NCI-H146 treated with DMSO at 0.1 percent for 48 hours (cell line): Measurements from ENCODE around the gene KIF24.
"Not testable (repeated sequence)": the region's sequence is repeated elsewhere in the genome, so short reads cannot be mapped to it uniquely, and the experiment has no call there.

Experiments used
- DNase-seq: peaks from one replicate; lab custom pipeline; 2025; ENCODE audit not compliant: unreplicated experiment; lab: John Stamatoyannopoulos, UW

The KIF24 gene

DNA sequence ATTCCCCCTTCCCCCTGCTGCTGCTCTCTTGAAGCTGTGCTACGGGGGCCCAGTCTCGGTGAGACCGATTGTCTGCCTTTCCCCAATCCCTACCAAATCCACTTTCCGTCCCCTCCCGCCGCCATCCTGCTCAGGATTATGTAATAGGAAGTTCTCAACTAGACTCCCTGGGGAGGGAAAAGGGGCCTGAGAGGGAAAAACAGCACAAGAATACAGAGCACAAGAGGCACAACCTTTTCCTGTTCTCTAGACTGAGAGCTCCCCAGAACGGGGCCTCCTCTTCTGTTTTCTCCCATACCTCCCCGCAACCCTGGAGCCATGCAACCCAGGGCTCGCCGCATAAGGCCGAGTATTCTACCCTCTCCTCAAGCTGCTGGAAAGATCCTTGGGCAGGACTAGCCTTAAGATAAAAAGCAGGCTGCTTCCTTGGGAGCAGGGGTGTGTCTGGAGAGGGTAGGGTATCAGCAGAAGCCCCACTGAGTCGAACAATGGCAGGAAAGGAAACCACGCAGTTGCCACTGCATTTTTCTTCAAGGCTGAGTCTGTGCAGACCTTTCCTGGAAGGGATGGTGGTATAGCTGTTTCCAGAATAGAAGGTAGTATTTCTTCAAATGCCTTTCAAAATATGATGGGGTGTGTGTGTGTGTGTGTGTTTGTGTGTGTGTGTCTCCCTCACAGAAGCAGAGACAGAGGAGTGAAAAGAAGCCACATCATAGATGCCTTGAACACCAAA is 34.7 kb upstream of the KIF24 start:
- DNase-seq, result no peak

DNA sequence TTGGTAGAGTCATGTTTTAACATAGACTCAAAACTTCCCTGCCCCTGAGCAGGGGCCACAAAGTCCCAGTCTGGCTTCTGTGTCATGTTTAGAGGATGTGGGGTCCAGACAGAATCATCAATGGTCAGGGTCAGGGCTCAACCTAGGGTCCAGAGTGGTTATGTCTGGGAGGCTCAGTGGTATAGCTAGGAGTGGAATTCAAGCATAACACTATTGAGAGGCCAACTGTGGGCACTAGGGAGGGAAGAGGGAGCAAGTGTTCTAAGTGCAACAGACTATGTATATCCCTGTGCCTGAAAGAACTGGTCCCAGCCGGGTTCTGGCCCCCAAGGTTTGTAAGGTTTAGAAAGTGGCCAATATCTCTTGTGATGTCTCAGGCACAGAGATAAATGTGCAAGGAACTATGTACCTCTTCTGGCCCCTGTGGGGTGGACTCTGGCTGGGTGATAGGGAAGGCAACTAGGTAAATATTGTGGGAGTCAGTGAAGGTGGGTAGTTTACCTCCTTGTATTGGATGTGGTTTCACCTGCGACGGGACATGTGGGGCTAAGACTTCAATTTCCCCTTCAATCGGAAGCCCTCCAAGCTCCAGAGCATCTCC is 33.6 kb upstream of the KIF24 start:
- DNase-seq, result no peak

DNA sequence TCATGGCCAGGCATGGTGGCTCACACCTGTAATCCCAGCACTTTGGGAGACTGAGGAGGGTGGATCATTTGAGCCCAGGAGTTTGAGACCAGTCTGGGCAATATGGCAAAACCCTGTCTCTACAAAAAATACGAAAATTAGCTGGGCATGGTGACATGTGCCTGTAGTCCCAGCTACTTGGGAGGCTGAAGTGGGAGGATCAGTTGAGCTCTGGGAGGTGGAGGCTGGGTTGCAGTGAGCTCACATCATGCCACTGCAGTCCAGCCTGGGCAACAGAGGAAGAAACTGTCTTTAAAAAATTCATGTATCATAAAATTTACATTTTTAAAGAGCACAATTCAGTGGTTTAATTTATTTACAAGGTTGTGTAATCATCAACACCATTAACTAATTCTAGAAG is 23.9 kb upstream of the KIF24 start:
- not testable (repeated sequence) for DNase-seq

DNA sequence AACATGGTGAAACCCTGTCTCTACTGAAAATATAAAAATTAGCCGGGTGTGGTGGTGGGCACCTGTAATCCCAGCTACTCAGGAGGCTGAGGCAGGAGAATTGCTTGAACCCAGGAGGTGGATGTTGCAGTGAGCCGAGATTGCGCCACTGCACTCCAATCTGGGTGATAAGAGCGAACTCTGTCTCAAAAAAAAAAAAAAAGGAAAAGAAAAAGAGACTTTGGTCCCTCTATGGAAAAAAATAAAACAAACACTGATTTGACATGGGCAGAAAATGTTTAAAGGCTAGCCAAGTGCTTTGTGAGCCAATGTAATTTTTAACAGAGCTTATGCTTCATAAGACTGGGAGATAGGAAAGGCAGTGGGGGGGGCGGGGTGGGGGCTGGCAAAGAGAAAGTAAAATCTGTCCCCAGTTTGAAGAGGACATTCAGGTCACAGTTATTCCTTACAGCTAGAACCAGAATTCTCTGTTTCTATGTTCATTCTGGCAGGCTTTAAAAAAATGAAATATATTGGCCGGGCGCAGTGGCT is 23.1 kb upstream of the KIF24 start:
- not testable (repeated sequence) for DNase-seq

DNA sequence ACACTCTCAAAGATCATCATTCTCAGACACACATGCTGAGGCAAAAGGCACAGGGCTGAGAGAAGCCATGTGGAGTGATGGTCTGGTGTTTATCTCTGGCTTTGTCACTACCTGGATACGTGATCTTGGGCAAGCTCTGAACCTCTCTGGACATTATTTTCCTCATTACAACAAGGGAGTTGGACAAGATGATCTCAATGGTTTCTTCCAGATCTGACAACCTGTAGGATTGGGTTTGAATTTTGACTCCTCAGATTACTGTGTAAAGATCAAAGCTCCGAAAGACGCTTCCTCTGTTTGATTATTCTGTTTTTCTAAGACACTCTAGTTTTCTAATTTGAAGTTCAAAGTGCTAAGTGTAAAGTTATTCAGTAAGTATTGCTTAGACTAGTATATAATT is 20.3 kb upstream of the KIF24 start:
- no peak for DNase-seq

DNA sequence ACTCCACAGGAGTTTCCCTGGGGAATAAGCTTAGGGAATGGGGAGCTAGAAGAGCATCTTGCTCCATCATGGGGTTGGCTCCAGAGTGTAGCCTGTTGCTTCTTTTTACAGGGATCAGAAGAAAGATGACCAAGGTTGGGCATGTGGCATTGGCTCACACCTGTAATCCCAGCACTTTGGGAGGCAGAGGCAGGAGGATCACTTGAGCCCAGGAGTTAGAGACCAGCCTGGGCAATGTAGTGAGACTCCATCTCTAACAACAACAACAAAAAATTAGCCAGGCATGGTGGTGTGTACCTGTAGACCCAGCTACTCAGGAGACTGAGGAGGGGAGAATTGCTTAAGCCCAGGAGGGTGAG is 18.7 kb upstream of the KIF24 start:
- no peak for DNase-seq

DNA sequence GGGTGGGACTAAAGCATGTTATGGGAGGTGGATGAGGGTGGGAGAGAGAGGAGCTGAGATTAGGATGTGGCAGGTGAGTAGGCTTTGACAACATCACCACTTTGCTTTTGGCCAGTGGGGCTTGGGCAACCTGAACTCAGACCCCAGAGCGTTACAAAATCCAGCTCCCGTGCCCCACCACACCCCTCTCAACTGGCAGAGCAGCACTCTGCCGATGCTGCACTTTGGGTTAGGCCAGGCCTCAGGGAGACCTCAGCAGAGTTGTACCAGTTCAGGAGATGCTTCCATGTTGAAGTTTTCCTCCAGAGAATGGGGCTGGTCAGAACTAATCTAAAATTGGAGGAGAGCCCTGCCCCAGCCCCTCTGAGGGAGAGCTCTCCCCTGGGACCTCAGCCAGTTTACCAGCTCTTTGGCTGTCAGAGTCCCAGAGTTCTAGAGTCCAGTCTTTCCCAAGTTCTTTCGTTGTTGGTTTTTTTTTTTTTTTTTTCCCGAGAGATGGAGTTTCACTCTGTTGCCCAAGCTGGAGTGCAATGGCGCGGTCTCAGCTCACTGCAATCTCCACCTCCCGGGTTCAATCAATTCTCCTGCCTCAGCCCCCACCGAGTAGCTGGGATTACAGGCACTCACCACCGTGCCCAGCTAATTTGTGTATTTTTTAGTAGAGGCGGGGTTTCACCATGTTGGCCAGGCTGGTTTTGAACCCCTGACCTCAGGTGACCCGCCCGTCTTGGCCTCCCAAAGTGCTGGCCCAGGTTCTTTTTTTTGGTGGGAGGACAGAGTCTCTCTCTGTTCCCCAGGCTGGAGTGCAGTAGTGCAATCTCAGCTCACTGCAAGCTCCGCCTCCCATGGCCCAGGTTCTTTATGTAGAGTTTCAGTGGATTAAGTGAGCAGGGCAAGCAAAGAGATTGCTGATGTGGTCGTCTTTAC is 18.1 kb upstream of the KIF24 start:
- no peak for DNase-seq

DNA sequence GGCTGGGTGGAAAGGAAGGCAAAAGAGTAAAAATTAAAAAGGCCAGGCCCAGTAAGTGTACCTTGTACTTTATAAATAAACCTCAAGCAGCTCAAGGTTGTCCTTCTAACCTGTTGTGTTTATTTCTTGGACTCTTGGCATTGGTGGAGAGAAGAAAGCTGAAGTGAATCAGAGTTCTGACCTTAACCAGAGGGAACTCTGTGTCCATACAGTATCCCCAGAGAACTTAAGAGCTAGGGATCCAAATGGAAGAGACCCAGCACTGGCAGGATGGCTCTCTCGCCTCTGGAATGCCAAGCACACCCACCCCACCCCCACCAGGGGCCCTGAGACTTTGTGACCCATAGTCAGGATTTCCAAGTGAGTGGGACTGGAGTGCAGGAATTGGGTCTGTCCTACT is 14.5 kb upstream of the KIF24 start:
- no peak for DNase-seq

DNA sequence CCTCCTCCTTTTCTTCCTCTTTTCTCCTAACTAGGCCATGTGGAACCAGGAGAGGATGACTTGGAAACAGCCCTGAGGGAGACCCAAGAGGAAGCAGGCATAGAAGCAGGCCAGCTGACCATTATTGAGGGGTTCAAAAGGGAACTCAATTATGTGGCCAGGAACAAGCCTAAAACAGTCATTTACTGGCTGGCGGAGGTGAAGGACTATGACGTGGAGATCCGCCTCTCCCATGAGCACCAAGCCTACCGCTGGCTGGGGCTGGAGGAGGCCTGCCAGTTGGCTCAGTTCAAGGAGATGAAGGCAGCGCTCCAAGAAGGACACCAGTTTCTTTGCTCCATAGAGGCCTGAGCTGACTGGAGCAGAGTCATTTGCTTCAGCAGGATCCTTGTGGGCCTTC is 14.0 kb upstream of the KIF24 start:
- DNase-seq, result no peak

DNA sequence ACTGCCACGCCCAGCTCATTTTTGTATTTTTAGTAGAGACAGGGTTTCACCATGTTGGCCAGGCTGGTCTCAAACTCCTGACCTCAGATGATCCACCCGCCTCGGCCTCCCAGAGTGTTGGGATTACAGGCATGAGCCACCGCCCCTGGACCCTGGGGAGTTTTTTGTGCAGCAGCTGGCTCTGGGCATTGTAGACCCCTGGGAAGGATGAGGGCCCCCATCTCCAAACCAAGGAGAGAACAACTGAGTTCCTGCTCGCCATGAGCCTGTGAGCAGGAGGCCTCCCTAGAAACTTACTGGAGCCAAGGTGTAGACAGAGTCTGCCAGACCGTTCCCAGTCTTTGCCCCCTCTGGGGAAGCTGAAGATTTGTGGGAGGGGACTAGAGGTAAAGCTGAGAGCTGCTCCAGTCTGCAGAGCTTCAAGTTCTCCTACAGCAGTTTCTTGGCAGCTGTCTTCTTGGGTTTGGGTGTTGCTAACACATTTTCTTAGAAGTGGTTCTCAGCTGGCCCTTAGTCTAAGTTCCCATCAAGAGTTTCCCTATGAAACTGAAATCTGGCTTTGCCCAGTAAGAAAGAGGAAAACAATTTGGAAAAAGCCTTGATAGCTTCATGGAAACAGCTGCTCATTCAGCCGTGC is 12.7 kb upstream of the KIF24 start:
- DNase-seq, result no peak

DNA sequence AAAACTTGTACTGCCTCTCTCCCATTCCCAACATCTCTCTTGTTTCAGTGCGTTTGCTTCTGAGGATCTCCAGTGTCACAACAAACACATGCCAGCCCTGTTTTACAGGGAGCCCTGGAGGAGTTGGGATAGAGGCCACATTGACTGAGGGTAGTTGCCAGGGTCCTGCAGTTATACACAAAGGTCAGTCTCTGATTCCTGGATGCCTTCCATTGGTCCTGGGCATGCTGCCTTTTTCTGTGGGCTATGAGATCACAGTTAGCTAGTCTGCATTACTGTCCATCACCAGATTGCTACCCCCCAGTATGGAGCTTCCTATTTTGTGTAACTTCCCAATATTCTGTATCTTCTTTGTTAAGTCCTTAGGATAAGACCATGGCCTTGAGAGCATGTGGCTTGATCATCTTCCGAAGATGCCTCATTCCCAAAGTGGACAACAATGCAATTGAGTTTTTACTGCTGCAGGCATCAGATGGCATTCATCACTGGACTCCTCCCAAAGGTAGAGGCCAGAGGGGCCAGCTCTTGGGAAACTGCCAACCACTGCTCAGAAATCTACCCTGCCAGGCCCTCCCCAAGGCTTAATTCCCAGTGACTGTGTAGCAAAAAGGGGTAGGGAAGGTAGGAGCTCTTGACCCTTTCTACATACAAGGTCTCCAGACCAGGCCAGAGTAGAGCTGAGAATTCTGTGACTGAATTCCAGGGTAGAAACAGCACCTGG is 9.8 kb upstream of the KIF24 start:
- DNase-seq, result no peak

DNA sequence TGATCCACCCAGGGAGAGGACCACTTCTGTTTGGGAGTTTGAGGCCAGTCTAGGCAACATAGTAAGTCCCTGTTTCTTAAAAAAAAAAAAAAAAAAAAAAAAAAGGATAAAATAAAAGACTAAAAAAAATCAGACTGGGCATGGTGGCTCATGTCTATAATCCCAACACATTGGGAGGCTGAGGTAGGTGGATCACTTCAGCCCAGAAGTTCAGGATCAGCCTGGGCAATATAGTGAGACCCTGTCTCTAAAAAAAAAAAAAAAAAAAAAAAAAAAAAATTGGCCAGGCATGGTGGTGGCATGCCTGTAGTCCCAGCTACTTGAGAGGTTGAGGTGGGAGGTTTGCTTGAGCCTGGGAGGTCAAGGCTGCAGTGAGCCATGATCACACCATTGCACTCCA is 9.0 kb upstream of the KIF24 start:
- not testable (repeated sequence) for DNase-seq

DNA sequence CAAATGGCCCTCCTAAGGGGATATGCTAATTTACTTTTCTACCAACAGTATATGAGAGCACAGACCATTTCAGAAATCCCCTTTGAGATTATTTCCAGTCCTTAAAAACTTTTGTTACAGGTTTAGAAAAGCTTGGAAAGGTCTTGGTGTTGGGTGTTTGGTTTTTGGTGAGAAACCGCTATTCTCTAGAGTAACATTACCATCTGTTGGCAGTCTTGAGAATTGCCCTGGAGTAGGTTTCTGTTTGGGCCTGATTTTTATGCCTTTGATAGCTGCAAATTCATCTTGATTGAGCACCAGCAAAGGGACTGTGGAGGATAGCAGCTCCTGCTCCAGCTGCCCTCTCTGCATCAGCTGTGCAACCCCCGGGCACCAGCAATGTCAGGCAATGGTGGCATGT is 8.3 kb upstream of the KIF24 start:
- no peak for DNase-seq

DNA sequence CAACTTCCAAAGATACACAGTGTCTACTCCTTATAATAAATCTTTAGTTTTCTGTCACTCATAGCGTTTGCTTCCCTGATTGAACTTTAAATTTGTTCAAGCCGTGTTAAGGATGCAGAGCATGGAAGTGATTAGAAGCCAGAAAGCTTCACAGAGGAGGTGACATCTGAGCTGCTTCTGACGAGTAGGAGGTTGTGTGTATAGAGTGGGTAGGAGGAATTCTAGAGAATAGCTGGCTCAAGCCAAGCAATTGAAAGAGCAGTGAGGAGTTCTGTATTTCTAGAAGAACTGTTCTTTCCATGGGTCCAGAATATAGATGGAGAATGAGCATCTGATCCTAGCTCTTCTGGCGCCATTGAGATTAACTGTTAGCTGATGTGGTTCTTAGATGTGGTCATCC is 6.3 kb upstream of the KIF24 start:
- DNase-seq, result no peak

DNA sequence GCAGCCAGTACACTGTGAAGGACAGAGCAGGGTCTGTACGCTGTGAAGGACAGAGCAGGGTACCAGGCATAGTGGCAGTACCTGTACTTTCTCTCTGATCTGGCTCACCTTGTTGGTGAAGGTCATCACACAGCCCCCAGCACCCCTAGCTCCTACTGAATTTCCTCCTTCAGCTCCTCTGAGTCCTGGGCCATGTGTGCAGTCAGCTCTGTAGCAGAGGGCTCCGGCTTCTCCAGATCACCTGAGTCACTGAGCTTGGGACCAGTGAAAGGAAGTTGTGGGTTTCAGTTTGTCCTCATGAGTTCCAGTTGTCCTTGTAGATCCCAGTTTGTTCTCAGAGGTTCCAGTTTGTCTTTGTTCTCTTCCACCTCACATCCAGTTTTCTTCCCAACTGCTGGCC is 5.8 kb upstream of the KIF24 start:
- DNase-seq, result no peak

DNA sequence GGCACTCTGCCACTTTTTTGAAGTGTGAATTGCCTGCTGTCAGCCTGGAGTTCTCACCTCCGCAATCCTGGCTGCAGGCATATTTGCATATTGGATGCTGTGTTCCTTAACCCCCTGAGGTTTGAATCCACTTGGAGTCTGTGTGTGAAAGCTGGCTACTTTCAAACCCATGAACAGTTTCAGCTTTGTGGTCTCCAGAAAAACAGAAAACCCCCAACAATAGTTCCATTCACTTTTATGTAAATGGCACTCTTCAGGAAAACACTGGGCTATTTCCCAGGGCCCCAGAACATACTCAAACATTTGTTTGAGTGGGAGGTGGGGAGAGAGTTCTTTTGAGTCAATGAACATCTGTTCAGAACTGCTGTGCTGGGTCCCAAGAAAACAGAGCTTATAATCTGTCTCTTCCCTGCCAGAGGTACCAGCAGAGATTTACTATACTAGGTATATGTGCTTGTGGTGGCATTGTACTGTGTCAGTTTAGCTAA is 5.3 kb upstream of the KIF24 start:
- DNase-seq, result no peak

DNA sequence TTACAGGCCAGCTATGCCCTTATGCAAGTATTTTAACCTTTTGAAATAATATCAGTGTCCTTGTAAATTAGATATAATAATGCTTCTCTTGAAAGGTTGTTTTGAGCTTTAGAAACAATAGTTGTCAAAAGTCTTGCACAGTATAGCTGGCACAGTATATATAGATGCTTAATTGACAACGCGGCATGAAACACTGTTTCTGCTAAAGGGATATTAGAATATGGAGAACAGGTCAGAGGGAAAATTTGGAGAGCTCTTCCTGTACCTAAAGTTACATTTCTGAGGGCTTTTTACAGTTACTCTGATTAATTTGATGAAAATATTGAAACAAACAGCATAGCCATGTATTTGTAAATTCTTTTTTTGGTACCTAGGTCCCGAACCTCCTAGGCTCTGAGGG is 4.8 kb upstream of the KIF24 start:
- DNase-seq, result no peak

DNA sequence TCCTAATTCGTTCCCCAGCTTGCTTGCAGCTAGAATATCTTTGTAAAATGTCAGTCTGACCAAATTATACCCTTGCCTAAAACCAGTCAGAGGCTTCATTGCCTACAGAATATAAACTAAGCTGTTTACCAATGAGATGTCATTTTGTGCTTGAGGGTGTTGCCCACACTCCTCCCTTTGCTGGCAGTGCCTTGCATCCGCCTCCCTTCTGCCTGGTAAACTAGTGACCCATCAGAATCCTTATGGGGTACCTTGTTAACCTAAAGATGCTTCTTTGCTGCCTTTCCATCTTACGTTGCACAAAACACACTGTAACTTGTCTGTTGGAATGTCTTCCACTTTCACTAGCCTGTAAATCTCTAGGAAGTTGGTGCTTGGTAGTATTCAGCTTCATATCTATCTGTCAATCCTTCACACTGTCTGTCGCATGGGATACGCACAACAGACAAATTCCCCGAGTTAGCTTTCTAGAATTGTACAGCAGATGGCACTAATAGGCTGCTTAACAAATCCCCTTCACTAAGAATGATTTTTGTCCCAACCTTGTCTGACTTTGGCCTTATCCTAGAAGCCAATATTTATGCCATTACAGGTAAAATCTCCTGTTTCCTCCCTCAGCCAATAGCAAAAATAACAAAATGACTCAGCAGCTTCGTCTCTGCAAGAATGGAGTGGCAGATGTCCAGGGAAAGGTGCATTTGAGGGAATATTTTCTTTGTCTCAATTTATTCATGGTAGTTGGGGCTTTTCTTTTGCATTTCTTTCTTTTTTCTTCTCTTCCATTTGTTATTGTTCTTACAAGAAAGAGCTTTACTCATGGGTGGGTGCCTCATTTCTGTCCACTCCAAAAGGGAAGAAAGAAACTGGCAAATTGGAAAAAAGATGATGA is 3.3 kb upstream of the KIF24 start:
- no peak for DNase-seq

DNA sequence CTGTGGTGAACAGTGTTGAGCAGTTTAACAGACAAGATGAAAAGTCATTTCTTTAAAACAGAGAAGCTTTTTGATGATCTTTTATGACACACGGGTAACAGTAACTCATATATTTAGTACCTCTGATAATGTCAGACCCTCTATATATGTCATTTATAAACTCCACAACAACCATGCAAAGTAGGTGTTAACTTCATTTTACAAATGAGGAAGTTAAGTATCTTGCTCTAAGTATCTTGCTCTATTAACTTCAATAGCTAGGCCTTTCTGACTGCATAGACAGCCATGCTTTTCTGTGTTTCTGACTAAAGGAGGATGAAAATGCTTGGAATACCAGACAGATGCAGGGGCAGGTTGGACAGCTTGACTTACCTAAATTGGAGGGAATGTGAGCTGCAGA is 2.1 kb upstream of the KIF24 start:
- no peak for DNase-seq
